Gastrocnemius medialis (tissue), 4 donors: ENCODE data around the gene NSRP1. TPM values are rescaled to one million over a fixed set of nuclear protein-coding genes. Genes with fewer than 3 reads are reported as not detected.

Experiments used
- ATAC-seq, 2 donors: fragments of 150-250 bp; one replicate each; pipeline ENCODE4 v1.9.1; 2016
- DNase-seq, 2 donors: peaks; one replicate each; pipeline ENCODE4 v3.0.0-alpha.2; 2019
- H3K27ac ChIP-seq, 4 donors: fragments of 200-600 bp; sonication (generic); 1 replicate in 1 of 4; 2 replicates in 3 of 4; pipeline ENCODE4 v1.5.1; 2016 to 2018; ENCODE audit warnings: mild to moderate bottlenecking in 2 of 4, moderate library complexity in 1 of 4
- H3K27me3 ChIP-seq, 3 donors: fragments of 200-600 bp; sonication (generic) in 2 of 3; 1 replicate in 1 of 3; 2 replicates in 2 of 3; pipeline versions ENCODE4 v1.5.1 to v1.6.0; 2016 to 2019; ENCODE audit warnings: mild to moderate bottlenecking in 1 of 3, moderate library complexity in 1 of 3
- H3K36me3 ChIP-seq, 2 donors: fragments of 200-600 bp; sonication (generic) in 1 of 2; one replicate each; pipeline ENCODE4 v1.5.1; 2017 to 2018
- H3K4me1 ChIP-seq, 2 donors: fragments of 200-600 bp; sonication (generic) in 1 of 2; one replicate each; pipeline ENCODE4 v1.5.1; 2016 to 2017; ENCODE audit warnings: mild to moderate bottlenecking in 2 of 2
- H3K4me3 ChIP-seq, 4 donors: fragments of 200-600 bp; sonication (generic) in 3 of 4; 1 replicate in 1 of 4; 2 replicates in 3 of 4; pipeline ENCODE4 v1.5.1; 2016 to 2019; ENCODE audit warnings: mild to moderate bottlenecking in 2 of 4
- H3K9me3 ChIP-seq, 3 donors: fragments of 200-600 bp; sonication (generic) in 2 of 3; 1 replicate in 1 of 3; 2 replicates in 2 of 3; pipeline ENCODE4 v1.5.1; 2016 to 2019
- POLR2A ChIP-seq, 2 donors: fragments of 450-650 bp; IDR thresholded peaks; one replicate each; pipeline ENCODE4 v1.6.1; 2017; ENCODE audit warnings: antibody characterized with exemption in 2 of 2, mild to moderate bottlenecking in 2 of 2, moderate library complexity in 2 of 2
- in situ Hi-C, 4 donors: fragments of 200-750 bp; cut with MboI; loops; one replicate each; pipeline versions ENCODE4 v1.15.0 to v1.8.0; 2017; ENCODE audit warnings: low sequenced_read_pairs in 4 of 4
- intact Hi-C: fragments of 100-400 bp; cut with DNase I; formaldehyde crosslinking; loops from one replicate; pipeline ENCODE4 v1.15.1; 2023; ENCODE audit warnings: low total_unique reads
- total RNA-seq, 4 donors: library from RNA; depleted of rRNA; stranded (reverse); fragments of >200 nt; gene quantifications; one replicate each; pipeline versions ENCODE4 v1.1.0 to v1.2.3, GENCODE V29; 2016
- TF ChIP-seq, protein P1 (sequence below), 5 experiments: fragments of 450-650 bp in 3 of 5; fragments of 200-600 bp in 2 of 5; sonication (generic) in 2 of 5; IDR thresholded peaks in 4 of 5; conservative IDR thresholded peaks in 1 of 5; 1 replicate in 4 of 5; 2 replicates in 1 of 5; pipeline ENCODE4 v1.5.1; 2016 to 2019; ENCODE audit warnings: antibody characterized with exemption in 5 of 5, mild to moderate bottlenecking in 3 of 5, moderate library complexity in 3 of 5

NSRP1 gene
- total RNA-seq, 4 donors from 2014 or later = 7.4 to 13.3 (median 11.0) TPM

DNA sequence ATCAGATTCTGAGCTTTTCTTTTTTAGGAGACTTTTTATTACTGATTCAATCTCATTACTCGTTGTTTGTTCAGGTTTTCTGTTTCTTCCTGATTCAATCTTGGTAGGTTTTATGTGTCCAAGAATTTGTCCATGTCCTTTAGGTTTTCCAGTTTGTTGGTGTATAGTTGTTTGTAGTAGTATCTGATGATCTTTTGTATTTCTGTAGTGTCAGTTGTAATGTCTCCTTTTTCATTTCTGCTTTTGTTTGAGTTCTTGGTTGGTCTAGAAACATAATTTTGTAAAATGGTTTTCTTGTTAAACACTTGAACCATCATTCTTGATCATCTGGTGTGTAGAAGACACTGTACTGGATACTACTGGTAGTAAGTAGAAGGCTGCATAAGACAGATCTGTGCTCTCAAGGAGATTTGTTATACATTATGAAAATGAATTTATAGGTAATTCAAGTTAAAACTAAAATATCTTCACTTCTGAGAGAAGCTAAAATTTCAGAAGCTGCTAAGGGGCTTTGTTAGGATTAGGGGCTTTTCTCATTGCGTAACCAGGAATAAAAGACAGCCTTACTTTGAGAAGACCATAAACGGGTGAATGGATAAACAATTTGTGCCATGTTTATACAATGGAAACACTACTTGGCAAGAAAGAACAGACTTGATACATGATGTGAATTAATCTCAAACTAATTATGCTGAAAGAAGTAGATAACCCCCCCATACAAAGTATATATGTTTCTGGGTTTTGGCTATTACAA, 44.0 kb downstream of the NSRP1 start:
- TF ChIP-seq, protein P1, sequence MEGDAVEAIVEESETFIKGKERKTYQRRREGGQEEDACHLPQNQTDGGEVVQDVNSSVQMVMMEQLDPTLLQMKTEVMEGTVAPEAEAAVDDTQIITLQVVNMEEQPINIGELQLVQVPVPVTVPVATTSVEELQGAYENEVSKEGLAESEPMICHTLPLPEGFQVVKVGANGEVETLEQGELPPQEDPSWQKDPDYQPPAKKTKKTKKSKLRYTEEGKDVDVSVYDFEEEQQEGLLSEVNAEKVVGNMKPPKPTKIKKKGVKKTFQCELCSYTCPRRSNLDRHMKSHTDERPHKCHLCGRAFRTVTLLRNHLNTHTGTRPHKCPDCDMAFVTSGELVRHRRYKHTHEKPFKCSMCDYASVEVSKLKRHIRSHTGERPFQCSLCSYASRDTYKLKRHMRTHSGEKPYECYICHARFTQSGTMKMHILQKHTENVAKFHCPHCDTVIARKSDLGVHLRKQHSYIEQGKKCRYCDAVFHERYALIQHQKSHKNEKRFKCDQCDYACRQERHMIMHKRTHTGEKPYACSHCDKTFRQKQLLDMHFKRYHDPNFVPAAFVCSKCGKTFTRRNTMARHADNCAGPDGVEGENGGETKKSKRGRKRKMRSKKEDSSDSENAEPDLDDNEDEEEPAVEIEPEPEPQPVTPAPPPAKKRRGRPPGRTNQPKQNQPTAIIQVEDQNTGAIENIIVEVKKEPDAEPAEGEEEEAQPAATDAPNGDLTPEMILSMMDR (IDR thresholded peaks at IDR 0.05 in 4 of 5, conservative IDR thresholded peaks at IDR 0.05 in 1 of 5) = no peak
- TF ChIP-seq POLR2A (IDR thresholded peaks at IDR 0.05) = no peak
- Histone ChIP-seq H3K4me3 (no peak overlapping the region), H3K4me1 (peaks cover 0 to 3% of the 10 kb centered on the region in 2 donors), H3K36me3 (peaks cover 0 to 10% of the 10 kb centered on the region in 2 donors), H3K9me3 (no peaks in the 10 kb centered on the region), H3K27ac (no peak overlapping the region), H3K27me3 (no peaks in the 10 kb centered on the region)
- intact Hi-C loops = no loop called here
- ATAC-seq = no peak
- in situ Hi-C loops = no loop called here
- DNase-seq = no peak

DNA sequence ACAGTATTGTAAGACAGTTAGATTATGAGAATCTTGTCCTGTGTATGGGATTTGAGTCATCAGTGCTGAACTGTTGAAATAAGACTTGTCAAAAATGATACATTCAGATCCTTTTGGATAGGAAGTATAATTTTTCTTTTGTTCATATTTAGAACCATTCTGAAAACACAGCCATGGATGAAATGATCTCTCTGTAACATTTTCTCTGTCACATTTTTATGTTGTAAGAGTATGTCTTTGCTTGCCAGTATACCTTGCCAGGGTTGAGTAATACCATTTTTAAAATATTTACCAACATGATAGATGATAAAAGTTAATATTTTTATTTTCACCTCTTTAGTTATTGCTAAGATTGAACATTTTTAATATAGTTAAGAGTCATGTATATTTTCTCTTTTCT, 45.0 kb downstream of the NSRP1 start:
- no peak for TF ChIP-seq POLR2A (IDR thresholded peaks at IDR 0.05)
- TF ChIP-seq, protein P1 (IDR thresholded peaks at IDR 0.05 in 4 of 5, conservative IDR thresholded peaks at IDR 0.05 in 1 of 5) = no peak
- Histone ChIP-seq H3K27me3 (no peaks in the 10 kb centered on the region), H3K36me3 (peaks cover 0 to 10% of the 10 kb centered on the region in 2 donors), H3K9me3 (no peaks in the 10 kb centered on the region), H3K4me3 (no peak overlapping the region), H3K27ac (no peak overlapping the region), H3K4me1 (peaks cover 0 to 3% of the 10 kb centered on the region in 2 donors)
- in situ Hi-C loops = no loop called here
- DNase-seq (no peak), ATAC-seq (no peak)
- intact Hi-C loops = no loop called here

DNA sequence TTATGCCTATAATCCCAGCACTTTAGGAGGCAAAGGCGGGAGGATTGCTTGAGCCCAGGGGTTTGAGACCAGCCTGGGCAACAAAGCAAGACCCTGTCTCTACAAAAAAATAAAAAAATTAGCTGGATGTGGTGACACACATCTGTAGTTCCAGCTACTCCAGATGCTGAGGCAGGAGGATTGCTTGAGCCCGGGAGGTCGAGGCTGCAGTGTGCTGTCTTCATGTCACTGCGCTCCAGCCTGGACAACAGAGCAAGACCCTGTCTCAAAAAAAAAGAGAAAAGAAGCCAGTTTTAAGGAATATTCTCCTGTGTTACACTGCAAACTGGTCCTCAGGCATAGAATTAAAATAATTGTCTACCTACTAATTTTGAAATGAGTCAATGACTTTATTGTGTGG, 47.9 kb downstream of the NSRP1 start:
- Histone ChIP-seq H3K27ac (no peak overlapping the region), H3K27me3 (no peaks in the 10 kb centered on the region), H3K4me1 (no peaks in the 10 kb centered on the region), H3K9me3 (no peaks in the 10 kb centered on the region), H3K36me3 (peaks cover 0 to 10% of the 10 kb centered on the region in 2 donors), H3K4me3 (no peak overlapping the region)
- intact Hi-C loops = no loop called here
- in situ Hi-C loops = no loop called here
- DNase-seq (no peak), ATAC-seq (no peak)
- no peak for TF ChIP-seq POLR2A (IDR thresholded peaks at IDR 0.05)
- TF ChIP-seq, protein P1 (IDR thresholded peaks at IDR 0.05 in 4 of 5, conservative IDR thresholded peaks at IDR 0.05 in 1 of 5) = no peak

DNA sequence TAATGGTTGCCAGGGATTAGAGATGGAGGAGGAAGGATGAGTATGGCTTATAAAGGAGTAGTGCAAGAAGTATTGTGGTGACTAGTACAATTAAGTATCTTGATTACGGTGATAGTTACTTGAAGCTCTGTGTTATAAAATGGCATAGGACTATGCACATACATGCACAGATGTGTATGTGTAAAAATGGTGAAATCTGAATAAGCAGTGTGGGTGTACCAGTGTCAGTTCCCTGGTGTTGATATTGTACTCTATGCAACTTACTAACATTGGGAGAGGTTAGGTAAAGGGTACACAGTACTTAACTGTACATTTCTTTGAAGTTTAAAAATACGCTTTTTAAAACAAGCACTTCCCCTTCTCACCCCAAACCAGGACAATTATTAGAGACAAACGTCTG, 48.5 kb downstream of the NSRP1 start:
- no peak overlapping the region for H3K27ac ChIP-seq
- DNase-seq (no peak), ATAC-seq (no peak)
- in situ Hi-C loops (no loop called here), intact Hi-C loops (no loop called here)
- no peak for TF ChIP-seq POLR2A (IDR thresholded peaks at IDR 0.05)
- TF ChIP-seq, protein P1 (IDR thresholded peaks at IDR 0.05 in 4 of 5, conservative IDR thresholded peaks at IDR 0.05 in 1 of 5) = no peak
- peaks cover 0 to 10% of the 10 kb centered on the region in 2 donors for H3K36me3 ChIP-seq
- H3K27me3 ChIP-seq = no peaks in the 10 kb centered on the region
- no peaks in the 10 kb centered on the region for H3K9me3 ChIP-seq
- no peak overlapping the region for H3K4me3 ChIP-seq
- H3K4me1 ChIP-seq = no peaks in the 10 kb centered on the region
